CD14-positive monocyte (primary cell): ENCODE data around the gene ANKRD33. TPM values are rescaled to one million over a fixed set of nuclear protein-coding genes. Genes with fewer than 3 reads are reported as not detected.

Source experiments
- DNase-seq, 3 donors: peaks; one replicate each; pipeline ENCODE4 v3.0.0-alpha.2; 2011 to 2022
- H2AFZ ChIP-seq: 2 replicates; pipeline ENCODE4 v1.6.0; 2012; ENCODE audit warnings: mild to moderate bottlenecking, low read depth, low read length, inconsistent platforms; ENCODE audit not compliant: insufficient read depth, poor library complexity, severe bottlenecking
- H3K27ac ChIP-seq, 2 donors: 1 replicate in 1 of 2; 2 replicates in 1 of 2; pipeline ENCODE4 v1.5.1; 2012 to 2013; ENCODE audit warnings: low read length in 2 of 2, control low read depth in 1 of 2, inconsistent platforms in 1 of 2, low read depth in 1 of 2, mild to moderate bottlenecking in 1 of 2
- H3K27me3 ChIP-seq, 2 donors: one replicate each; pipeline versions ENCODE4 v1.6.0 to v1.6.1; 2011 to 2013; ENCODE audit warnings: low read length in 2 of 2; ENCODE audit not compliant: control insufficient read depth in 2 of 2, insufficient read depth in 2 of 2
- H3K36me3 ChIP-seq, 2 donors: replicated peaks in 1 of 2; 1 replicate in 1 of 2; 2 replicates in 1 of 2; pipeline versions ENCODE4 v1.5.1 to v1.6.1; 2012 to 2013; ENCODE audit warnings: low read length in 2 of 2, control low read depth in 1 of 2, inconsistent platforms in 1 of 2, mild to moderate bottlenecking in 1 of 2; ENCODE audit not compliant: insufficient read depth in 2 of 2, control insufficient read depth in 1 of 2
- H3K4me1 ChIP-seq, 2 donors: 1 replicate in 1 of 2; 2 replicates in 1 of 2; pipeline versions ENCODE4 v1.5.1 to v1.6.1; 2012 to 2013; ENCODE audit warnings: low read length in 2 of 2, control low read depth in 1 of 2, inconsistent platforms in 1 of 2, mild to moderate bottlenecking in 1 of 2, moderate library complexity in 1 of 2; ENCODE audit not compliant: insufficient read depth in 2 of 2, control insufficient read depth in 1 of 2
- H3K4me2 ChIP-seq: replicated peaks from 2 replicates; pipeline ENCODE3; 2012; ENCODE audit warnings: low read length, moderate library complexity, mild to moderate bottlenecking; ENCODE audit not compliant: poor library complexity, severe bottlenecking; ENCODE audit errors: extremely low read depth
- H3K4me3 ChIP-seq, 3 experiments: fragments of 200-600 bp in 1 of 3; sonication (generic) in 1 of 3; replicated peaks in 1 of 3; 1 replicate in 2 of 3; 2 replicates in 1 of 3; pipeline ENCODE4 v1.5.1; 2011 to 2013; ENCODE audit warnings: low read length in 3 of 3, mild to moderate bottlenecking in 3 of 3, control low read depth in 2 of 3, low read depth in 2 of 3, inconsistent platforms in 1 of 3, moderate library complexity in 1 of 3
- H3K79me2 ChIP-seq: 2 replicates; pipeline ENCODE4 v1.6.0; 2012; ENCODE audit warnings: mild to moderate bottlenecking, control low read depth, inconsistent platforms, low read length, moderate library complexity; ENCODE audit not compliant: insufficient read depth
- H3K9ac ChIP-seq: 2 replicates; pipeline ENCODE4 v1.6.0; 2017; ENCODE audit warnings: low read length, mild to moderate bottlenecking; ENCODE audit not compliant: insufficient read depth, poor library complexity, severe bottlenecking
- H3K9me3 ChIP-seq, 2 donors: replicated peaks in 1 of 2; 1 replicate in 1 of 2; 2 replicates in 1 of 2; pipeline versions ENCODE4 v1.5.1 to v1.6.1; 2012 to 2013; ENCODE audit warnings: low read length in 2 of 2, control low read depth in 1 of 2; ENCODE audit not compliant: control insufficient read depth in 1 of 2, insufficient read depth in 1 of 2
- H4K20me1 ChIP-seq: 2 replicates; pipeline ENCODE4 v1.6.0; 2012; ENCODE audit warnings: mild to moderate bottlenecking, low read length, control low read depth, moderate library complexity; ENCODE audit not compliant: insufficient read depth
- H3K27ac Mint-ChIP-seq, 7 donors: one replicate each; pipeline ENCODE4 v1.8.0; 2020; ENCODE audit warnings: mild to moderate bottlenecking in 7 of 7, mixed read lengths in 7 of 7, moderate library complexity in 6 of 7, inconsistent platforms in 2 of 7
- H3K27me3 Mint-ChIP-seq, 3 donors: one replicate each; pipeline ENCODE4 v1.8.0; 2021 to 2022; ENCODE audit warnings: low read depth in 3 of 3, mild to moderate bottlenecking in 3 of 3, mixed read lengths in 3 of 3, moderate library complexity in 3 of 3, inconsistent platforms in 1 of 3
- H3K36me3 Mint-ChIP-seq, 2 donors: one replicate each; pipeline ENCODE4 v1.8.0; 2020; ENCODE audit warnings: mixed read lengths in 2 of 2, inconsistent platforms in 1 of 2, mild to moderate bottlenecking in 1 of 2
- H3K4me1 Mint-ChIP-seq: one replicate; pipeline ENCODE4 v1.8.0; 2020; ENCODE audit warnings: mild to moderate bottlenecking, mixed read lengths
- H3K4me3 Mint-ChIP-seq, 2 donors: one replicate each; pipeline ENCODE4 v1.8.0; 2020; ENCODE audit warnings: mild to moderate bottlenecking in 2 of 2, mixed read lengths in 2 of 2, moderate library complexity in 1 of 2
- H3K9me3 Mint-ChIP-seq, 7 donors: one replicate each; pipeline ENCODE4 v1.8.0; 2020 to 2022; ENCODE audit warnings: mixed read lengths in 7 of 7, mild to moderate bottlenecking in 6 of 7, moderate library complexity in 6 of 7, inconsistent platforms in 2 of 7
- CTCF ChIP-seq: fragments of 200-600 bp; IDR thresholded peaks from one replicate; pipeline ENCODE4 v1.8.0; 2022; ENCODE audit warnings: antibody characterized with exemption, mild to moderate bottlenecking
- WGBS: methylation state at CpG from one replicate; pipeline ENCODE4 v1.1.5; 2013; ENCODE audit warnings: missing lambda C conversion rate; ENCODE audit not compliant: insufficient coverage; 5-methylcytosine and 5-hydroxymethylcytosine counted together
- intact Hi-C, 2 donors: fragments of 100-400 bp; cut with micrococcal nuclease; formaldehyde crosslinking; loops; one replicate each; pipeline versions ENCODE4 v1.15.0 to v1.15.1; 2023
- polyA plus RNA-seq, 3 donors: library from polyadenylated mRNA; depleted of rRNA in 1 of 3; unstranded in 2 of 3; stranded (reverse) in 1 of 3; fragments of 300-500 nt in 2 of 3; fragments of >200 nt in 1 of 3; fragmentation: Illumina TruSeq in 2 of 3; gene quantifications; 1 replicate in 2 of 3; 2 replicates in 1 of 3; pipeline ENCODE4 v1.2.3, GENCODE V29; 2012 to 2021

Gene ANKRD33
- polyA plus RNA-seq, 3 donors: 0.07 TPM; not detected in 2

- peaks cover 48% of the 10 kb centered on the region in 3 donors for H3K27me3 Mint-ChIP-seq
- Histone ChIP-seq H3K27me3 (peaks cover 3 to 35% of the 10 kb centered on the region in 2 donors), H3K9me3 (no peaks in the 10 kb centered on the region), H4K20me1 (no peaks in the 10 kb centered on the region), H3K4me1 (peaks cover 22 to 33% of the 10 kb centered on the region in 2 donors), H3K4me3 (peak overlapping the region in 1 of 3 experiments; percentile 75), H3K79me2 (no peaks in the 10 kb centered on the region), H2AFZ (peak overlapping the region; percentile 83), H3K9ac (peak overlapping the region; percentile 49), H3K27ac (no peak overlapping the region), H3K36me3 (no peaks in the 10 kb centered on the region), H3K4me2 (peak overlapping the region; percentile 79)
- peaks cover 24% of the 10 kb centered on the region for H3K4me1 Mint-ChIP-seq
- peaks cover 9 to 12% of the 10 kb centered on the region in 2 donors for H3K36me3 Mint-ChIP-seq
- no peak for TF ChIP-seq CTCF
- intact Hi-C loops: no loop called here
- peak overlapping the region; percentile 70 to 87 for H3K4me3 Mint-ChIP-seq
- DNase-seq: no peak
- peak overlapping the region in 1 of 7 donors; percentile 31 for H3K27ac Mint-ChIP-seq
- WGBS: 76% methylated on average over 2 of the region's 4 CpGs
- peaks cover 0 to 9% (median 2%) of the 10 kb centered on the region in 7 donors for H3K9me3 Mint-ChIP-seq
Measured at GRCh38 chr12:51862947-51863346, 25.0 kb upstream of the ANKRD33 start.

- no peak overlapping the region for H3K27ac ChIP-seq
- Mint-ChIP-seq H3K4me1 (peaks cover 29% of the 10 kb centered on the region), H3K36me3 (peaks cover 14 to 17% of the 10 kb centered on the region in 2 donors), H3K4me3 (peak overlapping the region; percentile 70 to 87), H3K27ac (peak overlapping the region in 1 of 7 donors; percentile 41), H3K9me3 (peaks cover 0 to 9% (median 2%) of the 10 kb centered on the region in 7 donors), H3K27me3 (peaks cover 52 to 53% (median 53%) of the 10 kb centered on the region in 3 donors)
- H3K9me3 ChIP-seq: no peaks in the 10 kb centered on the region
- TF ChIP-seq CTCF: no peak
- H3K9ac ChIP-seq: peak overlapping the region; percentile 49
- H2AFZ ChIP-seq: peak overlapping the region; percentile 83
- no peak for DNase-seq
- peak overlapping the region; percentile 79 for H3K4me2 ChIP-seq
- WGBS: 0% methylated on average over 10 of the region's 17 CpGs
- peaks cover 24 to 38% of the 10 kb centered on the region in 2 donors for H3K4me1 ChIP-seq
- peak overlapping the region; percentile 41 to 75 (median 46) for H3K4me3 ChIP-seq
- H3K79me2 ChIP-seq: no peaks in the 10 kb centered on the region
- no peaks in the 10 kb centered on the region for H3K36me3 ChIP-seq
- intact Hi-C loops: no loop called here
- H4K20me1 ChIP-seq: no peaks in the 10 kb centered on the region
- peaks cover 3 to 40% of the 10 kb centered on the region in 2 donors for H3K27me3 ChIP-seq
Measured at GRCh38 chr12:51863363-51863932, 24.5 kb upstream of the ANKRD33 start.
